IMR-90 (cell line): ENCODE results near the gene IL4R. TPM values are rescaled to one million over a fixed set of nuclear protein-coding genes. Genes with fewer than 3 reads are reported as not detected.

Experiments
- ATAC-seq: fragments of 200-7000 bp; cut with Tn5 transposase; 2 replicates; pipeline ENCODE4 v1.9.1; 2020; ENCODE audit warnings: low read depth, mild to moderate bottlenecking, moderate library complexity
- BruUV-seq: library from RNA; stranded (reverse); fragments of 400-500 nt; replicated peaks from 2 replicates; lab custom pipeline; 2021; lab: Mats Ljungman, UMichigan
- CTCF ChIA-PET: fragments of 300-600 bp; formaldehyde crosslinking; extraction: SDS; loops from one replicate; lab custom pipeline; 2021; ENCODE audit warnings: antibody characterized with exemption; lab: Yijun Ruan, JAX
- POLR2A ChIA-PET: fragments of 300-600 bp; sonication (Branson Sonifier 250); formaldehyde crosslinking; loops from one replicate; lab custom pipeline; 2022; ENCODE audit warnings: antibody characterized with exemption; ENCODE audit not compliant: unreplicated experiment; lab: Charles Lee
- DNase-seq: peaks from one replicate; pipeline ENCODE4 v3.0.0; 2013
- H2AFZ ChIP-seq: replicated peaks from 2 replicates; pipeline ENCODE3; 2013; ENCODE audit warnings: low read length, mild to moderate bottlenecking; ENCODE audit not compliant: poor library complexity
- H2AK5ac ChIP-seq: 2 replicates; pipeline ENCODE4 v1.6.1; 2013; ENCODE audit warnings: low read depth, low read length, inconsistent platforms
- H2AK9ac ChIP-seq: replicated peaks from 2 replicates; pipeline ENCODE3; 2013; ENCODE audit warnings: mild to moderate bottlenecking, low read depth, low read length, moderate library complexity; ENCODE audit not compliant: poor library complexity
- H2BK120ac ChIP-seq: 2 replicates; pipeline ENCODE4 v1.6.1; 2013; ENCODE audit warnings: low read depth, low read length, inconsistent platforms
- H2BK15ac ChIP-seq: 3 replicates; pipeline ENCODE4 v1.6.1; 2013; ENCODE audit warnings: low read depth, low read length, inconsistent platforms
- H2BK20ac ChIP-seq: 2 replicates; pipeline ENCODE4 v1.6.1; 2013; ENCODE audit warnings: low read depth, mild to moderate bottlenecking, inconsistent platforms, low read length, moderate library complexity
- H2BK5ac ChIP-seq: 2 replicates; pipeline ENCODE4 v1.6.1; 2013; ENCODE audit warnings: mild to moderate bottlenecking, low read depth, low read length, inconsistent platforms; ENCODE audit not compliant: poor library complexity, severe bottlenecking
- H3K14ac ChIP-seq: replicated peaks from 2 replicates; pipeline ENCODE4 v1.6.1; 2013; ENCODE audit warnings: low read depth, low read length, inconsistent platforms
- H3K18ac ChIP-seq: 2 replicates; pipeline ENCODE4 v1.6.1; 2013; ENCODE audit warnings: low read depth, low read length, control low read depth
- H3K23ac ChIP-seq: 2 replicates; pipeline ENCODE4 v1.6.1; 2013; ENCODE audit warnings: low read depth, low read length, inconsistent platforms
- H3K27ac ChIP-seq: 2 replicates; pipeline ENCODE4 v1.5.1; 2013; ENCODE audit warnings: mild to moderate bottlenecking, control low read depth, low read length; ENCODE audit not compliant: insufficient read depth
- H3K27me3 ChIP-seq: 2 replicates; pipeline ENCODE4 v1.6.1; 2013; ENCODE audit warnings: low read length; ENCODE audit not compliant: control insufficient read depth, insufficient read depth
- H3K36me3 ChIP-seq: 2 replicates; pipeline ENCODE4 v1.6.1; 2013; ENCODE audit warnings: low read length, mixed read lengths; ENCODE audit not compliant: control insufficient read depth, insufficient read depth
- H3K4ac ChIP-seq: 2 replicates; pipeline ENCODE4 v1.6.1; 2013; ENCODE audit warnings: low read depth, low read length, inconsistent platforms
- H3K4me1 ChIP-seq: 2 replicates; pipeline ENCODE4 v1.6.1; 2013; ENCODE audit warnings: low read length, mixed read lengths; ENCODE audit not compliant: control insufficient read depth, insufficient read depth
- H3K4me2 ChIP-seq: 2 replicates; pipeline ENCODE4 v1.6.1; 2013; ENCODE audit warnings: low read depth, mild to moderate bottlenecking, control low read depth, low read length, moderate library complexity
- H3K4me3 ChIP-seq: 2 replicates; pipeline ENCODE4 v1.5.1; 2013; ENCODE audit warnings: low read depth, mild to moderate bottlenecking, control low read depth, low read length, moderate library complexity; ENCODE audit not compliant: insufficient read depth
- H3K56ac ChIP-seq: 2 replicates; pipeline ENCODE4 v1.6.1; 2013; ENCODE audit warnings: low read length, inconsistent platforms; ENCODE audit not compliant: insufficient read depth; ENCODE audit errors: extremely low read depth
- H3K79me1 ChIP-seq, 2 experiments: 2 replicates each; pipeline ENCODE4 v1.6.1; 2013; ENCODE audit warnings: low read length in 2 of 2, inconsistent platforms in 1 of 2, low read depth in 1 of 2
- H3K9ac ChIP-seq: 2 replicates; pipeline ENCODE4 v1.6.1; 2013; ENCODE audit warnings: low read depth, low read length, control low read depth
- H3K9me1 ChIP-seq: 2 replicates; pipeline ENCODE4 v1.6.1; 2013; ENCODE audit warnings: low read length, inconsistent platforms; ENCODE audit not compliant: insufficient read depth
- H3K9me3 ChIP-seq: 2 replicates; pipeline ENCODE4 v1.6.1; 2013; ENCODE audit warnings: low read length; ENCODE audit not compliant: control insufficient read depth, insufficient read depth
- H4K20me1 ChIP-seq: 2 replicates; pipeline ENCODE4 v1.6.1; 2013; ENCODE audit warnings: low read length, inconsistent platforms; ENCODE audit not compliant: insufficient read depth
- H4K5ac ChIP-seq: 2 replicates; pipeline ENCODE4 v1.6.1; 2013; ENCODE audit warnings: mild to moderate bottlenecking, low read depth, low read length, control low read depth
- H4K8ac ChIP-seq, 2 experiments: 2 replicates each; pipeline ENCODE4 v1.6.1; 2013; ENCODE audit warnings: low read depth in 2 of 2, low read length in 2 of 2, control low read depth in 1 of 2, inconsistent platforms in 1 of 2
- H4K91ac ChIP-seq: 2 replicates; pipeline ENCODE4 v1.6.1; 2013; ENCODE audit warnings: low read depth, low read length, inconsistent platforms; ENCODE audit not compliant: insufficient read depth
- CTCF ChIP-seq: conservative IDR thresholded peaks from 2 replicates; pipeline ENCODE4 v1.5.1; 2012; ENCODE audit warnings: mild to moderate bottlenecking, low read depth, low read length, improper control_type of control experiment
- FOS ChIP-seq: fragments of 150-350 bp; IDR thresholded peaks from 2 replicates; pipeline ENCODE4 v1.6.1; 2016; ENCODE audit warnings: low read depth, low read length
- POLR2A ChIP-seq: IDR thresholded peaks from 2 replicates; pipeline ENCODE4 v1.6.1; 2012; ENCODE audit warnings: mild to moderate bottlenecking, low read depth, low read length
- RCOR1 ChIP-seq: IDR thresholded peaks from 2 replicates; pipeline ENCODE4 v1.6.1; 2012; ENCODE audit warnings: mild to moderate bottlenecking, low read length, improper control_type of control experiment; ENCODE audit not compliant: insufficient replicate concordance
- WGBS, 2 experiments: methylation state at CpG; one replicate each; pipeline versions ENCODE4 v1.1.5 to v1.1.7; 2013; ENCODE audit warnings: missing lambda C conversion rate in 2 of 2; ENCODE audit not compliant: insufficient read length in 1 of 2; ENCODE audit errors: extremely low coverage in 2 of 2; 5-methylcytosine and 5-hydroxymethylcytosine counted together
- dilution Hi-C: fragments of 300-500 bp; cut with HindIII; formaldehyde crosslinking; loops from one replicate; pipeline ENCODE4 v1.14.3; 2018; ENCODE audit warnings: low sequenced_read_pairs; ENCODE audit not compliant: unreplicated experiment
- in situ Hi-C: fragments of 300-500 bp; cut with MboI; formaldehyde crosslinking; loops from 3 replicates; pipeline ENCODE4 v1.14.3; 2019; ENCODE audit warnings: low sequenced_read_pairs, inconsistent platforms, mixed read lengths
- intact Hi-C: fragments of 100-400 bp; cut with micrococcal nuclease; formaldehyde crosslinking; loops from 2 replicates; pipeline ENCODE4 v1.10.0; 2022
- polyA plus RNA-seq, 3 experiments: library from polyadenylated mRNA; depleted of rRNA; stranded (reverse); fragments of >200 nt; gene quantifications; 2 replicates each; pipeline ENCODE4 v1.2.3, GENCODE V29; 2012; ENCODE audit warnings: low replicate concordance in 1 of 3
- total RNA-seq: library from RNA; depleted of rRNA; stranded (reverse); fragments of >200 nt; gene quantifications from 2 replicates; pipeline ENCODE4 v1.2.3, GENCODE V29; 2012
- TF ChIP-seq, protein P1 (sequence below): fragments of 150-350 bp; IDR thresholded peaks from 2 replicates; pipeline ENCODE4 v1.6.1; 2017; ENCODE audit warnings: mild to moderate bottlenecking, antibody characterized with exemption, low read length, low read depth
- TF ChIP-seq, protein P2 (sequence below): fragments of 150-350 bp; IDR thresholded peaks from 2 replicates; pipeline ENCODE4 v1.6.1; 2016; ENCODE audit warnings: low read depth, mild to moderate bottlenecking, low read length, moderate library complexity, borderline replicate concordance

The IL4R gene
- total and polyA plus RNA-seq, 2 of the 4 experiments (the other 2 are of a cell fraction), result 6.3 to 18.7 TPM

DNA sequence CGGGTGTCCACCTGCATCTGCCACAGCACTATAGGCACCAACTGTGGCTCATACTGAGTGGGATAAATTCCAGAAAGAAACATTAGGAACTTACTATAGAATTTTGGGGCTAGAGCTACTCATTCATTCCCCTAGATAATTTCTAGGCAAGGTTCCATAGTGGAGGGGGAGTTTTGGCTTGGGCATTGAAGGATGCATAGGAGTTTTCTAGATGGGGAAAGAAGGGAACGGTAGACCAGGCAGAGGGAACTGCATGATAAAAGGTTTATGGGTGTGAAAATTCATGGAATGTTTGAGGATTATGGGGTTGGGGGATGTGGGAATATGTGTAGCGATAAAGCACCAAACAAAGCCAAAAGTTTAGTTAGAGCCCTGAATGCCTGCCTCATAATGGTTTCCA is 35.5 kb downstream of the IL4R start (continued):
- no peak for TF ChIP-seq CTCF

DNA sequence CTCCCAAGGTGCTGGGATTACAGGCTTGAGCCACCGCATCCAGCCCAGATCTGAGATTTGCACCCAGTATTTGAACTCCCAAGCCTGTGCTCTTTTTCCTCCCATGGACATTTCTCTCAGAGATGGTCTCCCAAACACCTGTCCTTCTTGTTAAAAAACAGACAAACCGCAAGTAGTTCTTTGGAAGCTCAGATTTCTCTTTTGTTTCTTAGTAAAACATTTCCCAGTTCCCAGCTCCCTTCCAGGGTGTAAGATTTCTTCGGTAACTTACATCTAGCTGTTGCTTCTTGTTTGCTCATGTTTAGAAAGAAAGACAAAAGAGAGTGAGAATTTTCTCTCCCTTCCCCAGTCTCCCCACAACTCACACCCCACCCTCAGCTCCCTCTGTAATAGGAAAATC is 36.2 kb downstream of the IL4R start:
- Histone ChIP-seq H2BK120ac (no peak overlapping the region), H3K79me1 (peaks cover 32 to 70% of the 10 kb centered on the region in 2 experiments), H3K4ac (no peak overlapping the region), H3K9ac (no peak overlapping the region), H4K91ac (no peak overlapping the region), H2BK20ac (no peak overlapping the region), H3K18ac (no peak overlapping the region), H2AFZ (no peak overlapping the region), H3K36me3 (peaks cover 88% of the 10 kb centered on the region), H3K14ac (no peak overlapping the region), H3K9me3 (no peaks in the 10 kb centered on the region), H4K8ac (no peak overlapping the region), H3K56ac (no peak overlapping the region), H3K4me1 (no peaks in the 10 kb centered on the region), H2BK15ac (no peak overlapping the region), H3K4me2 (no peak overlapping the region), H4K5ac (no peak overlapping the region), H3K27me3 (no peaks in the 10 kb centered on the region), H2BK5ac (no peak overlapping the region), H4K20me1 (peaks cover 3% of the 10 kb centered on the region; the same call in 1 of the 2 replicates), H3K23ac (no peak overlapping the region), H3K4me3 (no peak overlapping the region), H2AK9ac (no peak overlapping the region), H3K27ac (no peak overlapping the region), H3K9me1 (peaks cover 7% of the 10 kb centered on the region), H2AK5ac (no peak overlapping the region)
- no peak for ATAC-seq
- intact Hi-C loops, result no loop called here
- DNase-seq, result no peak
- ChIA-PET CTCF (no interaction called here), POLR2A (no interaction called here)
- no TSS peak for BruUV-seq
- dilution Hi-C loops, result no loop called here
- TF ChIP-seq, protein P1, sequence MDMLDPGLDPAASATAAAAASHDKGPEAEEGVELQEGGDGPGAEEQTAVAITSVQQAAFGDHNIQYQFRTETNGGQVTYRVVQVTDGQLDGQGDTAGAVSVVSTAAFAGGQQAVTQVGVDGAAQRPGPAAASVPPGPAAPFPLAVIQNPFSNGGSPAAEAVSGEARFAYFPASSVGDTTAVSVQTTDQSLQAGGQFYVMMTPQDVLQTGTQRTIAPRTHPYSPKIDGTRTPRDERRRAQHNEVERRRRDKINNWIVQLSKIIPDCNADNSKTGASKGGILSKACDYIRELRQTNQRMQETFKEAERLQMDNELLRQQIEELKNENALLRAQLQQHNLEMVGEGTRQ, result no peak
- TF ChIP-seq POLR2A (no peak), FOS (no peak), RCOR1 (no peak)
- TF ChIP-seq, protein P2, sequence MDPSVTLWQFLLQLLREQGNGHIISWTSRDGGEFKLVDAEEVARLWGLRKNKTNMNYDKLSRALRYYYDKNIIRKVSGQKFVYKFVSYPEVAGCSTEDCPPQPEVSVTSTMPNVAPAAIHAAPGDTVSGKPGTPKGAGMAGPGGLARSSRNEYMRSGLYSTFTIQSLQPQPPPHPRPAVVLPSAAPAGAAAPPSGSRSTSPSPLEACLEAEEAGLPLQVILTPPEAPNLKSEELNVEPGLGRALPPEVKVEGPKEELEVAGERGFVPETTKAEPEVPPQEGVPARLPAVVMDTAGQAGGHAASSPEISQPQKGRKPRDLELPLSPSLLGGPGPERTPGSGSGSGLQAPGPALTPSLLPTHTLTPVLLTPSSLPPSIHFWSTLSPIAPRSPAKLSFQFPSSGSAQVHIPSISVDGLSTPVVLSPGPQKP, result no peak
- WGBS, 2 experiments, result 56% methylated on average over 1 of the region's 3 CpGs; no CpG with 5 or more reads in 1 of the 2 experiments
- in situ Hi-C loops, result no loop called here
